Suprapubic skin (tissue), 3 donors: Measurements from ENCODE around the gene TFAP2A.

ENCODE experiments used
- CTCF ChIP-seq, 2 donors: fragments of 200-600 bp in 1 of 2; fragments of 450-650 bp in 1 of 2; sonication (generic) in 1 of 2; IDR thresholded peaks; one replicate each; pipeline ENCODE4 v1.5.1; 2016 to 2019; ENCODE audit warnings: antibody characterized with exemption in 2 of 2, mild to moderate bottlenecking in 1 of 2, moderate library complexity in 1 of 2
- EP300 ChIP-seq: sonication (generic); formaldehyde crosslinking; IDR thresholded peaks from one replicate; pipeline ENCODE4 v1.6.1; 2017; ENCODE audit warnings: antibody characterized with exemption
- POLR2A ChIP-seq, 2 donors: fragments of 450-650 bp; IDR thresholded peaks; one replicate each; pipeline ENCODE4 v1.6.1; 2017; ENCODE audit warnings: antibody characterized with exemption in 2 of 2, mild to moderate bottlenecking in 2 of 2, moderate library complexity in 2 of 2

GRCh38 chr6:10448096-10448495 lies 33.2 kb upstream of the TFAP2A start:
- TF ChIP-seq CTCF (IDR thresholded peaks at IDR 0.05) (no peak), EP300 (no peak), POLR2A (IDR thresholded peaks at IDR 0.05) (no peak)
